Effector memory CD8-positive, alpha-beta T cell (primary cell): ENCODE results near the gene PBX4.
A peak's percentile ranks its signal among the peaks of the same experiment; 100 is the strongest.

Experiments
- ATAC-seq: fragments of 150-1000 bp; cut with Tn5 transposase; replicated peaks from 2 replicates; pipeline ENCODE4 v1.10.0; 2021; ENCODE audit warnings: mild to moderate bottlenecking, moderate library complexity
- DNase-seq, 3 experiments: peaks; one replicate each; pipeline ENCODE4 v3.0.0; 2021
- H3K27ac Mint-ChIP-seq, 2 donors: one replicate each; pipeline ENCODE4 v1.8.0; 2022; ENCODE audit warnings: mild to moderate bottlenecking in 2 of 2, mixed read lengths in 2 of 2, moderate library complexity in 2 of 2
- H3K27me3 Mint-ChIP-seq, 2 donors: one replicate each; pipeline ENCODE4 v1.8.0; 2022; ENCODE audit warnings: mixed read lengths in 2 of 2
- H3K36me3 Mint-ChIP-seq: one replicate; pipeline ENCODE4 v1.8.0; 2022; ENCODE audit warnings: mild to moderate bottlenecking, moderate library complexity, mixed read lengths; ENCODE audit not compliant: insufficient read depth
- H3K4me1 Mint-ChIP-seq, 2 donors: one replicate each; pipeline ENCODE4 v1.8.0; 2022; ENCODE audit warnings: low read depth in 2 of 2, mixed read lengths in 2 of 2
- H3K4me3 Mint-ChIP-seq, 2 donors: one replicate each; pipeline ENCODE4 v1.8.0; 2022; ENCODE audit warnings: mild to moderate bottlenecking in 2 of 2, mixed read lengths in 2 of 2, moderate library complexity in 2 of 2
- H3K9me3 Mint-ChIP-seq, 2 donors: one replicate each; pipeline ENCODE4 v1.8.0; 2022; ENCODE audit warnings: mixed read lengths in 2 of 2

Gene PBX4

DNA sequence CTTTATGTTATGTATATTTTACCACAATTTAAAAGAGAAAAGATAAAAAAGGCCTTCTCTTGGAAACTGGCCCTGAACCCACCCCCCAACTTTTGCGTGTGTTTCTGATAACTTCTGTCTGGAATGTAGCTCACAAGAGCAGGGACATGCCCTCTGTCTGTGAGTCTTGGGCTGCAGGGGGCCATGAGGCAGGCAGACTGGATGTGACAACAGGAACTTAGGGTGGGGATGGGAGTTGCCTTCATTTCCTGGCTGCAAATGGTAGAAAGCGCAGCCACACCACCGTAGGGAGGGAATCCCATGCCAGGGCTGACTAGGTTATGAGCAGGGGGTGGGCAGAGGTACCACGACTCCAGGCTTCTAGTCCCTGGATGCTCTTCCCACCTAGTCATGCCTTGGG is 58.6 kb downstream of the PBX4 start:
- DNase-seq (no peak), ATAC-seq (no peak)
- Mint-ChIP-seq H3K27ac (no peak overlapping the region), H3K4me3 (no peak overlapping the region), H3K4me1 (peaks cover 0 to 2% of the 10 kb centered on the region in 2 donors), H3K9me3 (no peaks in the 10 kb centered on the region), H3K36me3 (peaks cover 49% of the 10 kb centered on the region), H3K27me3 (no peaks in the 10 kb centered on the region)

DNA sequence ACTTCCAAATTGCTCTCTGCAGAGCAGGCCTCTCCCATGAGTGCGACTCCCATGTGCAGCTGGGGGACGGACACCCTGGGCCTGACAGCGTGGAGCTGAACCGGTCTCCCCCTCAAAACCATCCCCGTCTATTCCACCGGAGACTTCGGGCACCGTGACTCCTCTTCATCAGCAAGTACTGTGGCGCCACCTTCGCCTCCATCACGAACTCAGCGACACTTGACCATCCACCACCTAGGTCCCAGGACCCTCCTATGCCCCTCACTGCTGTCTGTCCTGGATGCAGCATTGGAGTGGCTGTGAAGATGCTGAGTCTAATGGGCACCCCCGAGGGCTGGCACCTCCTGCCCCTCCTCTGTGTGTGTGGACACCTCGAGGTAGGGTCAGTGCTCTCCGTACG is 59.9 kb downstream of the PBX4 start:
- H3K36me3 Mint-ChIP-seq, result peaks cover 44% of the 10 kb centered on the region
- DNase-seq (no peak), ATAC-seq (no peak)
- H3K27ac Mint-ChIP-seq, result peak overlapping the region; percentile 4 to 53
- peaks cover 2 to 4% of the 10 kb centered on the region in 2 donors for H3K4me1 Mint-ChIP-seq
- no peaks in the 10 kb centered on the region for H3K9me3 Mint-ChIP-seq
- no peak overlapping the region for H3K4me3 Mint-ChIP-seq
- no peaks in the 10 kb centered on the region for H3K27me3 Mint-ChIP-seq

DNA sequence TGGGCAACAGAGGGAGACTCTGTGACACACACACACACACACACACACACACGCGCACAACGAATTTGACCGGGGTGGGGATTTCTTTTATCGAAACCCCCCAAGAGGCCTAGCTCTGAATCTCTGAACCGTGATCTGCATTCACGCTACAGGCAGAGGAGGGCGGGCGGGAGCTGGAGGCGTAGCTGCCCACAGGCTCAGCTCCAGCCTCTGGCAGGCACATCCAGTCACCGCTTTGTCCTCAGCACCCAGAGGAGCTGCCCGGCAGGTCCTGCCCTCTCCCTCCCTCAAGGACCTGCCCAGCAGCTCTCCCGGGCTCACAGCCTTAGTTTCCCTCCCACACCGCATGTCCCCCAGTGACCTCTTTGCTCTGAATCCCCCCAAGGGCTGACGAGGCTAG is 60.4 kb downstream of the PBX4 start:
- Mint-ChIP-seq H3K36me3 (peaks cover 40% of the 10 kb centered on the region), H3K9me3 (no peaks in the 10 kb centered on the region), H3K27me3 (no peaks in the 10 kb centered on the region), H3K27ac (peak overlapping the region in 1 of 2 donors; percentile 53), H3K4me3 (no peak overlapping the region), H3K4me1 (peaks cover 1 to 4% of the 10 kb centered on the region in 2 donors)
- ATAC-seq, result no peak
- DNase-seq, result no peak

DNA sequence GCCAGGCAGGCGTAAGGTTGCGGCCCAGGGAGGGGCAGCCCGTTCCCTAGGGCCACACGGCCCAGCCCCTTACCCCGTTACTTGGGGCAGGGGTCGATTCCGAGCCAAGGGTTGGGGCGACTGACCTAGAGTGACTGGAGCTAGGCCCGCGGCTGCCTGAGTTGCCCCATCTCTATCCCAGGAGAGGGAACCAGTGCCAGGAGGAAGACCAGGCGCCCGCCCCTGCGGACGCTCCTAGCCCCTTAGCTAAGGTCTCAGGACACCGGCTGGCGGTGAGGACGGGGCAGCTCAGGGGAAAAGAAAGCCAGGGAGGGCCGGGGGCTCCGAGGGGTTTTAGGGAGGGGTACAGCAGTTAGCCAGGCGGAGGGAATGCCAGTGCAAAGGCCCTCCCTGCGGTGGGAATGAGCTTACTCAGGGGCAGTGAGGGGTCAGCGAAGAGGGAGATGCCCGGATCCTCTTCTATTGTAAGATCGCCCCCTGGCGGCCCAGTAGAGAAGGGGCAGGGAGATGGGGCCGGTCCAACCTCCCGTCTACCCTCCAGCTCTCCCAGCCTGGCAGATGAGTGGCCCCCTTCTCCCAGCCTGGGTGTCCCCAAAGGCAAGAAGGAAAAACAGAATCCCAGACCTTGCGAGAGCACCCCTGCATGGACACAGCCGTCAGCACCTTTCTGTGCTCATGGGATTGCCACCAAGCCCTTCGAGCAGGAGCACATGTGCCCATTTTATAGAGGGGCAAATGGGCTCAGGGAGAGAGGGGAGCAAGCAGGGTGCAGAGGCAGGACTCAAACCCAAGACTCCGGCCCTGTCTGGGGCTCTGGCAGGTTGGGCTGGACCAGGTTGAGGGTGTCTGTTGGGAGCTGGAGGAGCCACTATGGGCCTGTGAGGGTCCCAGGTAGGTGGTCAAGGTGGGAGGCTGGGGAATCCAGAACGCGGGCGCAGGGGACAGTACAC is 64.1 kb downstream of the PBX4 start:
- Mint-ChIP-seq H3K4me1 (peaks cover 0 to 4% of the 10 kb centered on the region in 2 donors), H3K9me3 (no peaks in the 10 kb centered on the region), H3K27ac (peak overlapping the region in 1 of 2 donors; percentile 26), H3K4me3 (no peak overlapping the region), H3K36me3 (peaks cover 7% of the 10 kb centered on the region), H3K27me3 (peaks cover 0 to 1% of the 10 kb centered on the region in 2 donors)
- DNase-seq (peak; percentile 39 to 54 (median 48)), ATAC-seq (peak; percentile 62)

DNA sequence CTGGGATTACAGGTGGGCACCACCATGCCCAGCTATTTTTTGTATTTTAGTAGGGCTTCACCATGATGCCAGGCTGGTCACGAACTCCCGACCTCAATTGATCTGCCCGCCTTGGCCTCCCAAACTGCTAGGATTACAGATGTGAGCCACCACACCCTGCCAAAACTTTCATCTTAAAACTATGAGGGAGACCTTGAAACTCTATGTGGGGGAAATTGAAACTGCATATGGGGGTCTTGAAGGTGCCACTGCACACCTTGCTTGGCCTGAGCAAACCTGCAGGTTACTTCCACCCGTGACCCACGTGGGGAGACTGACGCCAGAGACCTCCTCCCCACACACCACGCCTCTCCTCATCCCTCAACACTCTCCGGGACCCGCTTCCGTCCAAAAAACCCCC is 64.8 kb downstream of the PBX4 start:
- Mint-ChIP-seq H3K4me3 (no peak overlapping the region), H3K27me3 (peaks cover 0 to 8% of the 10 kb centered on the region in 2 donors), H3K4me1 (peaks cover 0 to 4% of the 10 kb centered on the region in 2 donors), H3K36me3 (peaks cover 7% of the 10 kb centered on the region), H3K9me3 (no peaks in the 10 kb centered on the region), H3K27ac (no peak overlapping the region)
- no peak for ATAC-seq
- DNase-seq, result no peak

DNA sequence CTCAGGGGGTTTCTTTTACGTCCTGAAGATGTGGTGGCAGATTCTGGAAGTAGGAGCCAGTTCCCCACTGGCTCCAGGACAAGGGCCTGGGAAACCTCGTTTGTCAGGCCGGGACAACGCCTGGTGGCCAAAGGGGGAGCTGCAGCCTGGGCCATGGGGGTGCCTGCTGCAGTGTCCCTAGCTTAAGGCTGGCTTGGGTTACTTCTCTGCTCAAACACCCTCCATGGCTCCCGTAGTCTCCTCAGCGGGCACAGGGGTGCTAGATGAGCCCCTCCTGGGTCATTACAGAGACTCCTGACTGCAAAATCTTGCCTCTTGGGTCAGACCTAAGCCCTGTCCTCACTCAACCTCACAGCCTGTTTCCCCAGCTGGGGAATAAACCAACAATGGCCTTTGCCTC is 65.7 kb downstream of the PBX4 start:
- DNase-seq (peak in 1 of 3 experiments; percentile 30), ATAC-seq (peak; percentile 37)
- H3K27ac Mint-ChIP-seq, result no peak overlapping the region
- H3K4me1 Mint-ChIP-seq, result peaks cover 0 to 4% of the 10 kb centered on the region in 2 donors
- no peak overlapping the region for H3K4me3 Mint-ChIP-seq
- no peaks in the 10 kb centered on the region for H3K9me3 Mint-ChIP-seq
- H3K27me3 Mint-ChIP-seq, result peaks cover 0 to 10% of the 10 kb centered on the region in 2 donors
- peaks cover 4% of the 10 kb centered on the region for H3K36me3 Mint-ChIP-seq

DNA sequence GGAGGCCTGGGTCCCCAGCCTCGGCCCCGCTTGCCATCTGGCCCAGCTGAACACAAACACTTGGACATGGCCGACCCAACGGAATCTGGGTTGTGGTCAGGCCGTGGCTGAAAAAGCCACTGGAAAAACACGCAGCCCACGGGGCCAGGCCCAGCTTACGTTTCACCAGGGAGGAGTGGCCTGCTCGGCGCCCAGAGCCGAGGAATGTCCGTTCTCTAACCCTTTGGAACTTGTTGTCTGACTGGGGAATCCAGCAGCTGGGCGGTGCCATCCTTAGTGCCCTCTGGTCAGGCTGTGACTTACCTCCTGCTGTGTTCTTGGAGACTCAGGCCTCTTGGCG is 66.7 kb downstream of the PBX4 start:
- ATAC-seq (no peak), DNase-seq (no peak)
- H3K27me3 Mint-ChIP-seq, result peaks cover 0 to 10% of the 10 kb centered on the region in 2 donors
- H3K27ac Mint-ChIP-seq, result no peak overlapping the region
- peaks cover 4% of the 10 kb centered on the region for H3K36me3 Mint-ChIP-seq
- peaks cover 0 to 4% of the 10 kb centered on the region in 2 donors for H3K4me1 Mint-ChIP-seq
- no peak overlapping the region for H3K4me3 Mint-ChIP-seq
- no peaks in the 10 kb centered on the region for H3K9me3 Mint-ChIP-seq

DNA sequence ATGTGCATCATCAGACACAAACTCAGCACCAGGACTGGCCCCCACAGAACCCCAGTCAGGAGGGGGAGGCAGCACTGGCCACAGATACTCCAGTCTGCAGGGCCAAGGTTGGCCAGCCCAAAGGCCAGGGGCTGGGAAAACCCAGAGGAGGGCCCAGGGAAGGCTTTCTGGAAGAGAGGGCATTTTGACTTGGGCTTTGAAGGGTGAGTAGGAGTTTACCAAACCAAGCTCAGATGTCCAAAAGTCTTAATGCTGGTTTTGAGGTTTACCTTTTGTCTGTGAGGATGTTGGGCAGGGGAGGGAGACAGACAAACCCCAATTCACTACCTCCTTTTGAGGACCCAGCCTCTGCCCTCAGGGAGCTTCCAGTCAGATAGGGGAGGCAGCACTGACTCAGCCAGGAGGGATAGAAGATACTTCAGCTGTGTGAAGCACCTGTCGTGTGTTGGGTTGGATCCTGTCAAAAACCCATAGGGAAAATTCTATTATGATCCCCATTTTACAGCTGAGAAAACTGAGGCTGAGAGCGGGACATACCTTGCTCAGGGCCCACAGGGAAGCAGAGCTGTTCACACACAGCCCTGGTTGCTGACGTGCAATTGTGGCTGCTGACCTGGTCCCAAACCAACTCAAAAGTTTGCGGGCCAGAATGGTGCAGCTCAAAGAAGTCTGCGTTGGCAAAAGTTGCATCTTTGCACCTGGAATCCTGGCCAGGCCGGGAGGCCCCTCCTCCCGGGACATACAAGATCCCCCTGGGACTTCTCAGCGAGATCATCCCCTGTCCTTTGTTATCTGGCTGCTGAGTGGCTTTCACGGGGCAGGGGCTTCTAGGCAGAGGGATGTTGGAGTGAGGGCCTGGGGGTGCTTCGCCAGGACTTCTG is 67.3 kb downstream of the PBX4 start:
- peaks cover 4% of the 10 kb centered on the region for H3K36me3 Mint-ChIP-seq
- DNase-seq (no peak), ATAC-seq (no peak)
- H3K9me3 Mint-ChIP-seq, result no peaks in the 10 kb centered on the region
- peaks cover 0 to 4% of the 10 kb centered on the region in 2 donors for H3K4me1 Mint-ChIP-seq
- peaks cover 0 to 10% of the 10 kb centered on the region in 2 donors for H3K27me3 Mint-ChIP-seq
- no peak overlapping the region for H3K27ac Mint-ChIP-seq
- no peak overlapping the region for H3K4me3 Mint-ChIP-seq

DNA sequence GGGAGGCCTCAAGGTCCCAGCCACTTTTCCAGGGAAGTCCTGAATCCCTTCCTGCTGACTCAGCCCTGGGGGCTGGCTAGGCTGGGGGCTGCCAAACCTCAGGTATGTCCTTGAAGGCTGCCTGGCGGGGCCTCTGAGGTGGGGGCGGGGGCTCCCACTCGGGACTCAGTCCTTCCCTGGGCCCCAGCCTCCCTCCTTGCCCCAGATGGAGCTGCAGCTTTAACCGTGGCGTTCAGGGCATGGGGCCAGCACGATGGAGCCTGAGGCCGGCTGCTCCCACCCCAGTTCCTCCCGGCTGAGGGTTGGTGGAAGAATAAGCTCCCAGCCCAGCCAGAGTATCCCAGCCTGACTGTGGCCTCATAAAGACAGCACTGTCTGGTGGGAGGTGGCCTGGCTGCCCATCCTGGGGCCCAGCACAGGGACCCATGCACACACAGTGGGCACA is 68.0 kb downstream of the PBX4 start:
- Mint-ChIP-seq H3K4me3 (no peak overlapping the region), H3K36me3 (peaks cover 4% of the 10 kb centered on the region), H3K4me1 (peaks cover 0 to 4% of the 10 kb centered on the region in 2 donors), H3K27ac (no peak overlapping the region), H3K27me3 (peaks cover 0 to 10% of the 10 kb centered on the region in 2 donors), H3K9me3 (no peaks in the 10 kb centered on the region)
- ATAC-seq, result no peak
- no peak for DNase-seq

DNA sequence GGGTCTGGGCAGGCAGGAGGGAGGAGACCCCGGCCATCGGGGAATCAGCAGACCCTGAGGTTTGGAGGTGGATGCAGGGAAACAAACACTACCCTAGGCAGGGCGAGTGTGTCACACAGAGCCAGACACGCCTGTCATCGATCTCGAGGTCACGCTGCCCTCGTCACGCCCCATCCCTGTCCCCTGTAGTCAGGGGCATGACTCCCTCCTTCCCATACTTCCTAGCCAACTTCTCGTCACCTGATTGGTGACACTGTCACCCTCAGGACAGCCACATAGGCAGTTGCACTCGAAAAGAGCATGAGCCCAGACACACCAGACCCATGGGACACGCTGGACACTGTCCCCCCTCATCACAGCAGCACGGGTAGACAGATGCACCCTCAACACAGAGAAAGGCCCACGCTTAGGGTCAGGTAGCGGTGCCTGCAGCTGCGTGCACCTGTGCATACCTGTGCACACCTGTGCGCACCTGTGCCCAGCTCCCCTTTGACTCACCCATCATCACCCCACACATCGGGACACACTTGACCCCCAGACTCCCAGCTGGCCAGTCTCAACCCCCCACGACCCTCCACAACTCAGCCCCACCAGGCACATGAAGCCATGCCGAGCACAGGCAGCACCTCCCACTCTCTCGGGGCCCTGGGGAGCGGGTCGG is 68.6 kb downstream of the PBX4 start:
- ATAC-seq, result no peak
- Mint-ChIP-seq H3K27ac (no peak overlapping the region), H3K36me3 (peaks cover 4% of the 10 kb centered on the region), H3K9me3 (no peaks in the 10 kb centered on the region), H3K4me3 (no peak overlapping the region), H3K4me1 (peaks cover 0 to 4% of the 10 kb centered on the region in 2 donors), H3K27me3 (peaks cover 0 to 10% of the 10 kb centered on the region in 2 donors)
- DNase-seq, result no peak

DNA sequence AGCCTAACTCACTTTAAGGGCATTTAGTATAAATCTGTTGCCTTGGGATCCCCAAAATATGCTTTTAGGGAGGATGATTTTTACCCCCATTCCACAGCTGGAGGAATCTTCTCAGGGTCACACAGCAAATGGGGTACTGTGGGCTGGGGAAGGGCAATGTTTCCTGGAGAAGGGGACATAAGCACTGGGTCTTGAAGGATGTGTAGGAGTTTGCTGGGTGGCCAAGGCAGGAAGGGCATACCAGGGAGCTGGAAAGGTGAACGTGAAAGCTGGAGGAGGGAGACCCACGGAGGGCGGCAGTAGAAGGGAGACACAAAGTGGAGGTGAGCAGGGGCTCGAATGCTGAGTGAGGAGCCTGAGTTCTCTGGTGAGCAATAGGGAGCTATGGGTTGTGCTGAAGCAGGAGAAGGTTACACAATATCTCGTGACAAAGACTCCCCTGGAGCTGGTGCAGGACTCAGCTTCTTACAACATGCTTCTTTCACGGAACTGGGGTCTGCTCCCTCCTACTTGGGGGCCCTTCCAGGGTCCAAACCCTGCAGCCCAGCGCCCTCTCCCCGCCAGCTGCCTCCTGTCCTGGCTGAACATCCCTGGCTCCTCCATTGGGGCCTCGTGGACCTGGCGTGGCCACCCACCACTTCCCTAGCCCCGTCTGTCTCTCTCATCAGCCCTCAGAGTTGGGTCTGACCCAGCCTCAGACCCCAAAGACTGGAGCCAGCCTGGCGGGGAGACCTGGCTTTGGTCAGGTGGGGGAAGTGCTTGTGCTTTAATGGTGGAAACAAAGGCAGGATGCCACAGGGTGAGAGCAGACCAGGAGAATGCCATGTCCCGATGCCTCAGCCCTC is 69.3 kb downstream of the PBX4 start:
- H3K4me3 Mint-ChIP-seq, result no peak overlapping the region
- no peak overlapping the region for H3K27ac Mint-ChIP-seq
- peaks cover 0 to 10% of the 10 kb centered on the region in 2 donors for H3K27me3 Mint-ChIP-seq
- H3K4me1 Mint-ChIP-seq, result no peaks in the 10 kb centered on the region
- peaks cover 1% of the 10 kb centered on the region for H3K36me3 Mint-ChIP-seq
- DNase-seq (no peak), ATAC-seq (no peak)
- H3K9me3 Mint-ChIP-seq, result no peaks in the 10 kb centered on the region

DNA sequence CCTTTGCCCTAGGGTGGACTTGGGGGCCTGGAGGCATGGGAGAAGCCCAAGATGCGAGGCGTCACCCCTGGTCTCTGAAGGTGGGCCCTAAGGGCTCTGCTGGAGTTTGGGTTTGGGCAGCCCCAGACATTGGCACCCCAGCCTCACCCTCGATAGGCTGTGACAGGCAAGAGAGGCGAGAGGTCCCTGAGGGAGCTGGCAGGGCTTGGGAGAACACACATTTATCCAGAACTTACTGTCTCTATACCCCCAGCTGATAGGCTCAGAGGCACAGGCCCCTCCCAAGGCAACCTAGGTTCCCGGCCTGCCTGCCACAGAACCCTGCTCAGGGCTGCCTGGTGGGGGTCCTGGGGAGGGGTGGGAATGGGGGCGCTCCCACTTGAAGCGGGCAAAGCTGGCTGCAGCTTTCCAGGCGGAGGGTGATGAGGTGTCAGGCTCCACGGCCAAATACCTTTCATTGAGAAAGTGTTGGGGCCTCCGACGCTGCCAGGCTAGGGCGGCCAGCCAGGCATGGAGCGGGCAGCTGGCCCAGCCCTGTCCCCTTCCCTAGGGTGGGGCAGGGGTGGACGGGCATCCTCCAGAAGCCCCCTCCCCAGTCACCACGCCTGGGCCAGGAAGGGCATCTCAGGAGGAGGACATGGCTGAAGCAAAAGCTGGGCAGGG is 70.7 kb downstream of the PBX4 start:
- Mint-ChIP-seq H3K4me3 (no peak overlapping the region), H3K27me3 (peaks cover 0 to 10% of the 10 kb centered on the region in 2 donors), H3K4me1 (no peaks in the 10 kb centered on the region), H3K9me3 (no peaks in the 10 kb centered on the region), H3K27ac (no peak overlapping the region), H3K36me3 (no peaks in the 10 kb centered on the region)
- no peak for DNase-seq
- ATAC-seq, result no peak
